GM10248 (cell line): ENCODE data around the gene SH3YL1.

Source experiments
- CTCF ChIA-PET: fragments of 300-600 bp; sonication (Branson Sonifier 250); formaldehyde crosslinking; extraction: SDS; loops from one replicate; lab custom pipeline; 2021; ENCODE audit warnings: antibody characterized with exemption; lab: Yijun Ruan, JAX
- POLR2A ChIA-PET: fragments of 350-650 bp; sonication (Branson Sonifier 250); formaldehyde crosslinking; extraction: SDS; loops from one replicate; lab custom pipeline; 2020; ENCODE audit warnings: antibody characterized with exemption; lab: Yijun Ruan, JAX
- DNase-seq: peaks from one replicate; pipeline ENCODE4 v3.0.0; 2012; ENCODE audit errors: extremely low spot score
- TF ChIP-seq, protein P1 (sequence below): IDR thresholded peaks from 2 replicates; pipeline ENCODE4 v1.5.1; 2012; ENCODE audit warnings: mild to moderate bottlenecking, low read depth; ENCODE audit errors: extremely low read depth, missing control alignments, control extremely low read depth

The SH3YL1 gene

DNA sequence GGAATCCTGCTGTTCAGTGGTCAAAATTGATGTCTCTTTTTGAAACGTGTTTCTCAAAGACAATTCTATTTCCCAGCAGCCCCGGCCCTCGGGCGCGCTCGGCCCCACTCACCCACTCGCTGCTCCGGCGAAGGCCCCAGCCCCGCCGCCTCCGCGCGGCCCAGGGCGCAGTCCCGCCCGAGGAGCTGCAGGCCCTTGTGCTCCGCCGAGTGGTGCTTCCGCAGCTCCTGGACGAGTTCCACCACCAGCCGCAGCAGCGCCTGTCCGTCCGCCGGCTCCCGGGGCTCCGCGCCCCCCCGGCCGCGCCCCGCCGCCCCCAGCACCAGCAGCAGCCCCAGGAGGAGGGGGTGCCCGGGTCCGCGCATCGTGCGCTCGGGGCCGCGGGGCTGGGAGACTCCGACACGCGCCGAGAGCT, 23.6 kb upstream of the SH3YL1 start:
- peak; percentile 51 for DNase-seq
- ChIA-PET POLR2A (no interaction called here), CTCF (interaction anchor here (1.8 kb wide), 1 partner anchor 14 kb away, joined by 4 read pairs; no protein-coding TSS in a partner anchor)
- TF ChIP-seq, protein P1, sequence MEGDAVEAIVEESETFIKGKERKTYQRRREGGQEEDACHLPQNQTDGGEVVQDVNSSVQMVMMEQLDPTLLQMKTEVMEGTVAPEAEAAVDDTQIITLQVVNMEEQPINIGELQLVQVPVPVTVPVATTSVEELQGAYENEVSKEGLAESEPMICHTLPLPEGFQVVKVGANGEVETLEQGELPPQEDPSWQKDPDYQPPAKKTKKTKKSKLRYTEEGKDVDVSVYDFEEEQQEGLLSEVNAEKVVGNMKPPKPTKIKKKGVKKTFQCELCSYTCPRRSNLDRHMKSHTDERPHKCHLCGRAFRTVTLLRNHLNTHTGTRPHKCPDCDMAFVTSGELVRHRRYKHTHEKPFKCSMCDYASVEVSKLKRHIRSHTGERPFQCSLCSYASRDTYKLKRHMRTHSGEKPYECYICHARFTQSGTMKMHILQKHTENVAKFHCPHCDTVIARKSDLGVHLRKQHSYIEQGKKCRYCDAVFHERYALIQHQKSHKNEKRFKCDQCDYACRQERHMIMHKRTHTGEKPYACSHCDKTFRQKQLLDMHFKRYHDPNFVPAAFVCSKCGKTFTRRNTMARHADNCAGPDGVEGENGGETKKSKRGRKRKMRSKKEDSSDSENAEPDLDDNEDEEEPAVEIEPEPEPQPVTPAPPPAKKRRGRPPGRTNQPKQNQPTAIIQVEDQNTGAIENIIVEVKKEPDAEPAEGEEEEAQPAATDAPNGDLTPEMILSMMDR: no peak

DNA sequence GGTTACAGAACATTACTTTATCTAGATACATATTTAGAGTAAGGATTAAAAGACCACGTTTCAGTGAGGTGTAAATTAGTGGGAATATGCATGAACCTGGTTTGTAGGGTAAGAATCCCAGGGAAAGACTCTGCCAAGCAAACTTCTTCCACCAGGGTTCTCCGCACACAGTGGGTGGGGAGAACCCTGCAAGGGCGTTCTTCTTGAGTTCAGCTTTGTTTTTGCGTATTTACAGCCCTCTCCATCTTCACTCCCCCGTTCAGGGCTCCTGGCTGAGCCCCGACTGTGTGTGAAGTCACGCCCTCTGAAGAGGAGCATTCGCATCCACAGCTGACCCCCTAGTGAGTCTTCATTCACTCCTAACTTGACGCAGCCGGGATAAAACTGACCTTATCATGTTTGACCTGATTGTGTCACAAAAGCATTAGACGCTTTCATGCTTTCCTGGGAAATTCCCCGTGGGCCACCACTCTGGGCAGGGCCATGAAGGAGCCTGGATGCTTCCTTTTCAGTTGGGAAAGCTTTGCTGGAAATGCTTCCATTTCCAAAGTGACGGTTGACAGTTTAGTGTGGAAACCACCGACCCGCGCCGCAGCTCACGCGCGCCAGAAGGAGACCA, 23.1 kb upstream of the SH3YL1 start:
- ChIA-PET CTCF (interaction anchor here (1.8 kb wide), 1 partner anchor 15 kb away, joined by 4 read pairs; no protein-coding TSS in a partner anchor), POLR2A (no interaction called here)
- TF ChIP-seq, protein P1: no peak
- no peak for DNase-seq

DNA sequence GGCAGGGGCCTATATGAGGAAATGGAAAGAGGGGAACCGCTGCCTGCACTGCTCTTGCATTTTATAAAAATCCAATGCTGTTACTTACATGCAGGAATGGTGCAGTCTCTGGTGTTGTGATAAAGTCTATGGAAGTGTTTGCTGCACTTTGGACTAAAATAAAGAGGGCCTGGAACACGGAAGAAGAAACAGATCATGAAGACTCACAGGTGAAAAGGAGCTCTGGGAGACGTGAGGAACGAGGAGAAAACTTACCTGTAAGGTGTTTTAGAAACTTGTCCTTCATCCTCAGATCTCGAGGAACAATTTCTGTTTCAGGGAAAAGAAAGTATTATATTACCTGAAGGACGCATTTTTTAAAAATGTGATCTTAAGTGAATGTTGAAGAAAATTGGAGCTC, 22.2 kb upstream of the SH3YL1 start:
- TF ChIP-seq, protein P1: no peak
- POLR2A ChIA-PET: no interaction called here
- CTCF ChIA-PET: interaction anchor here (1.0 to 1.8 kb wide), 3 partner anchors 12 to 39 kb away, joined by 4 to 7 read pairs (median 5); no protein-coding TSS in a partner anchor
- DNase-seq: no peak

DNA sequence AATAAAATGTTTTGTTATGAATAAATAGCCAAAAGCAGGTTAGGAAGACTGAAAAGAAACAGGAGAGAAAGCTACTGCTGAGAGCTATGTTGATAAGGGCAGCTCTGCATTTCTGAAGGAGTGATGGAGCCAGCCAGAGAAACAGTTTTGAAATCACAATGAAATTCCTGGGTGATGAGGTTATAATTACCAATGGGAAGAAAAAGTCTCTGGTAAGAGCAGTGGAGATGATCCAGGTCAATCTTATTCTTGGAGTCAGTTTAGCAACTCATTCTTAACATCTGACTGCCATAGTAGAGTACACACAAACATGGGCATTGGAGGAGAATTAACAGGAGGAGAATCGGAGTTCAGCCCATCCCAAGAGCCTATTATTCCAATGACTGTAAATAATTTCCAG, 21.7 kb upstream of the SH3YL1 start:
- ChIA-PET CTCF (interaction anchor here (1.0 to 1.8 kb wide), 4 partner anchors 11 to 38 kb away, joined by 4 to 7 read pairs (median 4); no protein-coding TSS in a partner anchor), POLR2A (no interaction called here)
- DNase-seq: no peak
- TF ChIP-seq, protein P1: no peak

DNA sequence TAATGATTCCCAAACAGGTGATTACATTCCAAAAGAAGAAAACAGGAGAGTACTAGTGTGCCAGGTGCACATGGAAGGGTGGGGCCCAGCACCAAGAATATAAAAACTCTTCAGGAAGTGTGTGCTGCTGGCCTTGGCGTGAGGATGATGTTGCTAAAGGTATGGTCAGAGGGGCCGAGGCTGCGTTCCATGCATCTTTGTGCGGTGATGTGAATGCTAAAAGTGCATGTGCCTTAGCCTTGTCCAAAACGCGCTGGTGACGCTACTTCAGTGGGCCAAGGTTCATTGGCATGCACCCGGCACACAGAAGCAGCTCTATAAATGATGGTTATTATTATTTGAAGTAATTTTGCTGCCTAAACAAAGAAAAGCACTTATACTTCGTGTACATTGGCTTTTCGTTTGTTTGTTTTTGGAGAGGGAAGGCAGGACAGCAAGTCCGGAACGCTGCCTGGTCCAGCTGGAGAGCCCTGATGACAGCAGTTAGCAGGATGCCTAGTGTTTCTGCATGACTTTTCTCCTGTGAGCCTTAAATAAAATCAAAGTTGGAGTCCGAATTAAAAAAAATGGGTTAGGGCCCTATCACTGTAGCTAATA, 21.2 kb upstream of the SH3YL1 start:
- ChIA-PET CTCF (interaction anchor here (1.0 to 1.8 kb wide), 5 partner anchors 11 to 38 kb away, joined by 3 to 7 read pairs (median 4); no protein-coding TSS in a partner anchor), POLR2A (no interaction called here)
- TF ChIP-seq, protein P1: no peak
- no peak for DNase-seq

DNA sequence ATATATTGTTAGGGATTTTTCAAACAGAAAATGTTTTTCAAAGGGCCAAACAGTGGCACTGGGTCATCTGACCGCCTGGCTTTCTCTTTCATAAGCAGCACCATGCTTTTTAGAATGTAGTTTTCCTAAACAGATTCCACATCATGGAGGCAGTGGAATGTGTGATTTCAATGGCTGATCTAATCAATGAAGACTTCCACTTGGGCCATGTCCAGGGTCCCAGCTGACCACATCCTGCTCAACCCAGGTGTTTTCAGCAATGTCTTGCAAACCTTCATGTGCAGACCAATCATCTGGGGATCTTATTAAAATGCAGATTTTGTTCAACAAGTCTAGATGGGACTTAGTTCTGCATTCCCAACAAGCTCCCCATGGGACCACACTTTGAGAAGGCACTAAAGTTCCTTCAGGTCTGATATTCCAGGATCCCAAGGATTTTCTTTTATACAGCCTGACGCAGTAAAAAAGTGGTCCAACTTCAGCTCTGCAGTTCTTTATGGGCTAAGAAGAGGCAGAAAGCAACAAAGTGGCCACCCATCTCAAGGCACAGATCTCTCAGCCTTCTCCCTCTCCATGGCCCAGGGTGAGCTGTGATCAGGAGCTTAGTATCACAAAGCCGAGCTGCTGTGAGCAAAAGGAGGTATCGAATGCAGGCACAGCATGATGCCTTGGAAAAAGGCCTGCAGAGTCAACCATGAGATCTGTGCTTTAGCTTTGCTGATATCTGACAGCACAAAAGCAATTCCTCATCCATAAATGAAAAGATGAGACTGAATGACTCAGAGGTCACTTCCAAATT, 20.4 kb upstream of the SH3YL1 start:
- no peak for DNase-seq
- POLR2A ChIA-PET: no interaction called here
- CTCF ChIA-PET: interaction anchor here (1.0 to 1.8 kb wide), 6 partner anchors 11 to 352 kb away, joined by 3 to 5 read pairs (median 3); no protein-coding TSS in a partner anchor
- TF ChIP-seq, protein P1: no peak
